Stimulated activated CD4-positive, alpha-beta T cell treated with anti-CD3 and anti-CD28 coated beads, Interleukin-12 subunit alpha, Interleukin-12 subunit beta, amount 100 ng/mL, for 48 hours (primary cell): Measurements from ENCODE around the gene NRIP1.
"Not testable (repeated sequence)": the region's sequence is repeated elsewhere in the genome, so short reads cannot be mapped to it uniquely, and the experiment has no call there.

ENCODE experiments used
- DNase-seq, 3 donors: peaks; one replicate each; pipeline ENCODE4 v3.0.0-alpha.2; 2020; ENCODE audit warnings: low read depth in 2 of 3, low spot score in 1 of 3

Gene NRIP1

DNA sequence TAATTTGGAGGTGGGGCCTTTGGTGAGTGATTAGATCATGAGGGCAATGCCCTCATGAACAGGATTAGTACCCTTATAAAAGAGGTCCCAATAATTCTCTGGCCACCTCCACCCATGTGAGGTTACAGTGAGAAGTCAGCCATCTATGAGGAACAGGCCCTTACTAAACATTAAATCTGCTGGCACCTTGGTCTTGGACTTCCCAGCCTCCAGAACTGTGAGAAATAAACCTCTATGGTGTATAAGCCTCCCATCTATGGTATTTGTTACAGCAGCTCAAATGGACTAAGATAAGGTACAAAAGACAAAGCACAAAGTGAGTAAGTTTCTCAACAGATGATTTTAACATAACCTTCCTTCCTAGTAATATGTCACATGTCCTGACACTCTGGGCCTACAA lies 22.3 kb downstream of the NRIP1 start:
- no peak for DNase-seq

DNA sequence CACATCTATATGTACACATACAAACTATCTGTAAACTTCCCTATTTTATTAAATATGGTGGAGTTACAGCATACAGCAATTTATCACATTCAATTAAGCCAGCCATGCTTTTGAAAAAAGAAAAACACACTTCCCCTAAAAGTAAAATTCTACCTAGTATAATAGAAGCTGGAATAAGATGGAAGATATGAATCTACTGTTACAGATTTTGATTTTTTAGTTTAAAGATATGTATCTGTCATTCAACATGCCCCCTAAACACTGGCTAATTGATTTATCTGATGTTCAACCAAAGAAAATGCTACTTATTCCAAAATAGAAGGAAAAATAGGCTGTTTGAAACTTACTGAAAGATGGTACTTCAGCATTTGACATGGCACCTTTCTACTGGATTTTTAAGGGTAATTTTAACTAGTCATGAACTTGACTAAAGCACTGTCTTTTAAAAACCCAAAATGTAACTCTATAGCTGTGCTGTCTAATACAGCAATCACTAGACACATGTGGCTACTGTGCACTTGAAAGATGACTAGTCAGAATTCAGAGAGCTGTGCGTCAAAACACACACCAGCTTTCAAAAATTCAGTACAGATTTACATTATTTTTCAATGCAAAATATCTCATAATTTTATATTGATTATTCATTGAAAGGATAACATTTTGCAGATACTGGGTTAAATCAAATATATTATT lies 25.0 kb downstream of the NRIP1 start:
- DNase-seq = no peak

DNA sequence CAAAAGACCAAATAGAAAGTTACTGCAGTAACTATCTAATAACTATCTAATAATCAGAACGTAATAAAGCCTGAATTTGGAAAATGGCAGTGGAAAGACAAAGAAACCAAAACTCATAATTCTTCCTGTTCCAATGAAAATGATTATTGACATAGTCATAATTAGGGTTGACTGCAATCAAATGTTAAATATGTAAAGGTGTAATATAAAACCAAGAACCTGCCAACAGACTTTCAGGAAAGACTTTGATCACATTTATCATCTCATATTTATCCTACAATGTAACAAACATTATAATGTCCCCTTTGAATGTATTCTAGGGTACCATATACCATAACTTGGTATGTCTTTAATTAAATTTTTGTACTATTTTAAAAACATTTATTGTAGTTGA lies 26.9 kb downstream of the NRIP1 start:
- DNase-seq = no peak

GRCh38 chr21:15037095-15037899 lies 27.5 kb downstream of the NRIP1 start:
- no peak for DNase-seq

GRCh38 chr21:15036189-15036588 lies 28.6 kb downstream of the NRIP1 start:
- no peak for DNase-seq

DNA sequence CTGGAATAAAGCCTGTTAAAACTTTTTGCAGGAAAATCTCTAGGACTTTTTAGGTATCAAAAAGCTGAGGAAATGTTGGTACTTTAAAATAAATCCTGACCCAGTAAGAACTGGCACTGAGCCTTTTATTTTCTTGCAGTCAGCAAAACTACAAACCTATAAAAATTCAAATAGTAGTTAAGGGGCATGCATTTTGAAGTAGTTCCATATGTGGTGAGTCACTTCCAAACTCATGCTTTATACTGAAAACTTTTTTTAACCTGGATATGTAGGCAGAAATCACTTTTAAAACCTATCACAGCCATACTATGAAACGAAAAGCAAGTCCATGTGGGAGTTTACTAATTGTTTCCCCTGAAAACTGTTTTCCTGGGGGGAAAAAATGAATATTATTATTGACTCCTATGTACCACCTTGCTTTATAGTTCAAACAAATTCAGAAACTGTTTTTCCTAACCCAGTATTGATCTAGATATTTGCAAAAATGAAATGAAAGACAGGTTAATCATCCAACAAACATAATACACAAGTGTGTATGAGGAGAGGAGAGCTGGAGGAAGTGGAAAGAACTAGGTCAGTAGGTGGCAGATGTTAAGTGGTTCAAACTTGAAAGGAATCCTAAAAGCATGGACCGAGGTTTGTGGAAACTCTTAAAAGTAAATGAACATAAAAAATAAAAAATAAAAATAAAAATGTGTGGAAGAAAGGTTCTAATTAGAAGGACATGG lies 30.5 kb downstream of the NRIP1 start:
- DNase-seq = no peak

DNA sequence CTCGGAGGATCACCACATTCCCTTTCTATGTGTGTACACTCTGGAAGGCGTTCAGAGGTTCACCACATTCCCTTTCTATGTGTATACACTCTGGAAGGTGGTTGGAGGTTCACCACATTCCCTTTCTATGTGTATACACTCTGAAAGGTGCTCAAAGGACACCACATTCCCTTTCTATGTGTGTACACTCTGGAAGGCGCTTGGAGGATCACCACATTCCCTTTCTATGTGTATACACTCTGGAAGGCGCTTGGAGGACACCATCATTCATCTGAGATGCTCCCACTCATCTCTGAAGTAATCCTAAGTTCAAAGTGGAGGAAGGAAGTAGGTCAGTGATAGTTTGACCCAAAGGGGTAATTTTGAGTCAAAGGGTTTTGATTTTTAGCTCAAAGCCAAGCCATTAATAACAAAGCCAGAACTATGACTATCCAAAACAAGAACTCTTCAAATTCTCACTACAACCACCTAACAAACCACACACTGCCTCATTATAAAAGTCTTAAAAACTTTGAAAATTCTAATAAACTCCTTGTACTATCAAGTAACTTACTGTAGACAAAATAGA lies 32.9 kb downstream of the NRIP1 start:
- no peak for DNase-seq

GRCh38 chr21:15031362-15031761 lies 33.4 kb downstream of the NRIP1 start:
- not testable (repeated sequence) for DNase-seq

- DNase-seq = not testable (repeated sequence)
Observed at GRCh38 chr21:15030861-15031260, 33.9 kb downstream of the NRIP1 start.

GRCh38 chr21:15029077-15029476 lies 35.7 kb downstream of the NRIP1 start:
- DNase-seq = no peak

GRCh38 chr21:15028186-15028585 lies 36.6 kb downstream of the NRIP1 start:
- DNase-seq = no peak

DNA sequence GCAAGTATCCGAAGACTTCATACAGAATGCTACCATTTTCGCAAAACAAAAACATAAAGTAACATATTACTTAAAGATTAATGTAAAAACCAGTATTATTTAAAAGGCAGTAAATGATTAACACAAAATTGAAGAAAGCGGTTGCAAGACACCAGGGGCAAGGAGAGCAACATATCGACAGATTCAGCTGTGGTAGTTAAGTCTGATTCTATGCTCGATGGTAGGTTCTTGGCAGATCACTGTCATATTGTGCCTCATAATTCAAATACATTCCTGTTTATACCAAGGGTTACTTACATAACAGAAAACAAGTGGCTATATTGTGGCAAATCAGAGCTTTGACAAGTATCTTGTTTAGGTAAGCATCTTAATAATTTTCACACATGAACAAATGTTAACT lies 37.7 kb downstream of the NRIP1 start:
- DNase-seq = no peak

- DNase-seq = no peak
Observed at GRCh38 chr21:15026370-15026769, 38.4 kb downstream of the NRIP1 start.

DNA sequence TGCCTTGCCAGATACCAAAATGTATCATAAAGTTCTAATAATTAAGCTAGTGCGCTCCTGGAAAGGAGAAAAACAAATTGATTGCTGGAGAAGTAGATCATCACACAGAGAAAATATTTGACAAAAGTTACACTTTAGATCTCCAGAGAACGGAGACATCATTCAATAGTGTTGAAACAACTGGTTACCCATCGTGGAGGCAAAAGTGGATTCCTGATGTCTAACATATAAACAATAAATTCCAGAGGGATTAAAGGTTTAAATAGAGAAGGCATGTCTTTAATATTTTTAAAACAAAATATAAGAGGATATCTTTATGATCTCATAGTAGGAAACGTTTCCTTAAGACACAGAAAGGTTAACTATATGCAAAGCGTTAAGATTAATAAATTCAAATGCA lies 41.0 kb downstream of the NRIP1 start:
- DNase-seq = no peak

DNA sequence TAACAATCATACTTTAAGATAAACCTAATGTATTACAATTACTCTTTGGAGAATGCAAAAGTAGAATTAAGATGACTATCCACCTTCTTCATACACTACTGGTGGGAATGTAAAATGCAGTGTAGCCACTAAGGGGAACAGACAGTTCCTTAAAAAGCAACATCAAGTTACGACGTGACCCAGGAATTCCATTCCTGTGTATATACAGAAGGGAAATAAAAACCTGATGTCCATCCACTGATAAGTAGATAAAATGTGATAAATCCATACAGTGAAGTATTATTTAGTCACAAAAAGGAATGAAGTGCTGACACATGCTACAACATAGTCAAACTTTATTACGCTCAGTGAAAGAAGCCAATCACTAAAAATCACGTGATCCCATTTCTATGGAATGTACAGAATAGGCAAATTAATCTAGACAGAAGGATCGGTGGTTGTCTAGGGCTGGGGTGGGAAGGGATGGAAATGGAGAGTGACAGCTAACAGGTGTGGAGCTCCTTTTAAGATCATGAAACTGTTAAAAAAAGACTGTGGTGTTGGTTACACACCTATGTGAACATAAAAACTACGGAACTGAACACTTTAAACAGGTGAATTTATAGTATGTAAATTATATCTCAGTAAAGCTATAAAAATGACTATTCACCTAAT lies 42.1 kb downstream of the NRIP1 start:
- DNase-seq = no peak

DNA sequence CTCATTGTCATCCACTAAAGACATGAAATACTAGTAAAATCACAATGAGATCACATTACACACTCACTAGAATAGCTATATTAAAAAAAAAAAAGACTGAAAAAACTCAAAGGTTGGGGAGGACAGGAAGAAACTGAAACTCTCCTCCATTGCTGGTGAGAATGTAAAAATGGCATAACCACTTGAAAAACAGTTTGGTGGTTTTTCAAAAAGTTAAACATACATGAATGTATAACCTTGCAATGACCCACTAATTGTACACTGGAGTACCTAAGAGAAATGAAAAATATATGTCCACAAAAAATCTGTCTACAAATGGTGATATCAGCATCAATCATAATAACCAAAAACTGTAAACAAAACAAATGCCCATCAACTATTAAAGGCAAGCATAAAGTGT lies 44.0 kb downstream of the NRIP1 start:
- DNase-seq = no peak

GRCh38 chr21:15018382-15018781 lies 46.4 kb downstream of the NRIP1 start:
- no peak for DNase-seq

- no peak for DNase-seq
Observed at GRCh38 chr21:15015622-15016471, 49.0 kb downstream of the NRIP1 start.

DNA sequence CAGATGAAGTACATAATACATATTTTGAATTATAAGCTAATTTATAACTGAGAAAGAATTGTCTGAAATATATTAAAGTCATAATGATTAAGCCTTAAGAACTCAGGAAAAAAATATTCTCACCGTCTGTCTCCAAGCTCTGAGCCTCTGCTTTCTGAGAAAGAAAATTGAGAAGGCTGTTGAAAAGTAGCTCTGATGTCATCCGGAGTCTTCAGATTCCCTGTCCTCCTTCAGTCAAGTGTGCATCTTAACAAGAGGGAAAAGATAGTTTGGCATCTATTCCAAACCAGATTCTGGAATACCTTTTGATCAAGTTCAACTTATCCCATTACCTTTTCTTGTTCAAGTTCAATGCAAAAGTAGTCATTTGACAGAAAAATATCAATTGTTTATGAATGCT lies 50.6 kb downstream of the NRIP1 start:
- DNase-seq = no peak

DNA sequence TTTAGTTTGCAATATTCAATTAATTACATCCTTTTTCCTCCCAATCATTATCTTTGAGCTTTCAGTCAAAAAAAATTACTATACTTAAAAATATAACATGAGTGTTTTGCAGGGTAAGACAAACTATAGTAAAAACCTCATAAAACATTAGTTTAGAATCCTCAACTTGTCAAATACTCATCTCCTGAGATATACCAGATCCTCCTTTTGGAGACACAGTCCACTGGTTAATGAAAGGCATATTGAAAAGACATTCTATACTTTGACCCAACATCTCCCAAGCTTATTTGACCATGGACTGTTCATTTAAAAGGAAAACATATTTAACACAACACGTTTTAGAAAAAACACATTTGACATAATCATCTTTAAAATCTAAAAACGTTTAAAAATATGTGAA lies 52.8 kb downstream of the NRIP1 start:
- no peak for DNase-seq
